Inflammatory macrophage treated with lipopolysaccharide for 1 hour (primary cell): ENCODE results near the gene DIP2C.
"Not testable (repeated sequence)": the region's sequence is repeated elsewhere in the genome, so short reads cannot be mapped to it uniquely, and the experiment has no call there.

ENCODE experiments used
- DNase-seq, 2 donors: peaks; one replicate each; pipeline ENCODE4 v3.0.0-alpha.2; 2020 to 2022

The DIP2C gene

GRCh38 chr10:655184-655583, 34.3 kb downstream of the DIP2C start:
- no peak for DNase-seq

DNA sequence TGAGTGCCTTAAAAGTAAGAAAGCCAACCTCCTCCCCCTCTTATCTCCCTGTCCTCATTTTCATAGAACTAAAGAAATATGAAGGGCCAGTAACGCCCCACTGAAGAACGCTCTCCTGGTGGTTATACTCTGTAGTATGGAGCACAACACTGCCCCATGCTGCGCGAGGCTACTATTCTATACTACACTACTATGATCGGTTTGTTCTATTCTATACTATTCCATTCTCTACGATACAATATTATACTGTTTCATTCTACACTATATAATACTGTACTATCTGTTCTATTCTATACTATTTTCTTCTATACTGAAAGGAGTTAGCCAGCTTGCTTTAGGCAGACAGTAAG, 34.8 kb downstream of the DIP2C start:
- DNase-seq, result no peak

DNA sequence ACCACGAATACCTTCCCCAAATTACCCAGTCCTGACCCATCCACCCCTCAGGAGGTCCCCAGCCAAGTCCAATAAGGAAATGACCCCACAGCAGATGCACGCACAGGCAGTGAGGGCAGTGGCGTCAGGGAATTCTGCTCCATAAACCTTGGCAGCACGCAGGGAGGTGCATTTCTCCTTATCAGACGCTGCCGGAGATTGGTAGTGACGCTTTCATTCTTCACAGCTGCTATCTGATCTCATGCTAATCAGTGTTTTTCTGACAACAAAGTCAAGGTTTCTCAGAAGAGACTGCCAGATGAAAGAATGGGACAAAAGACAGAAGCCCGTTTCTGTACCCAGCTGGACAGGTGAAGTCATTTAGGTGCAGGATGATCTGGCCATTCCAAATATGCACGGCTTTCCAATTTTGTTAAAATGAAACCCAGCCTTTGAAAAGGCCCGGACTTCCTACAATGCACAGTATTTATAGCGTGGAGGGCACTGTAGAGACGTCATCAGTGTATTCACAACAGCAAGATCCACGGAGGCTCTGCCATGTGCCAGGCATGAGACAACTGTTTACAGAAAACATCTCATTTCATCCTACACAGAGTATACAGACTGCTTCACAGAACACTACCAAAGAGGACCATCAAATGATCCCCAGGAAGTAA, 35.3 kb downstream of the DIP2C start:
- no peak for DNase-seq

GRCh38 chr10:652832-653459, 36.5 kb downstream of the DIP2C start:
- not testable (repeated sequence) for DNase-seq

DNA sequence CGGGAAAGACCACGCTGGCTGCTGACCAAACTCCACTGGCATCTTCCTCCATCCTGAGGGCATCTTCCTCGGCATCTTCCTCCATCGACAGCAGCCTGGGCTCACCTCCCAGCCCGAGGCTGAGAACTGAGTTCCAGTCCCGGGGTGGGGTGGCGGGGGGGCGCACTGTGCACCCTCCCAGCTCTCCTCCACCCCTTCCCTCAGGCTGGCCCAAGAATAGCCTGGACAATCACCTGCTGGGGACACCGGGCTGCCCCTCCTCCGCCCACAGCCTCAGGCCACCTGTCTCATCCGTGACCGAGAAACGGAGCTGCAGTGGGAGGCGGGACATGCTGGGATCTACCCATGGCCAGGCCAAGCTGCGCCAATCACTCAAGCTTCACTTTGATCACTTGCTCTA, 37.2 kb downstream of the DIP2C start:
- no peak for DNase-seq

DNA sequence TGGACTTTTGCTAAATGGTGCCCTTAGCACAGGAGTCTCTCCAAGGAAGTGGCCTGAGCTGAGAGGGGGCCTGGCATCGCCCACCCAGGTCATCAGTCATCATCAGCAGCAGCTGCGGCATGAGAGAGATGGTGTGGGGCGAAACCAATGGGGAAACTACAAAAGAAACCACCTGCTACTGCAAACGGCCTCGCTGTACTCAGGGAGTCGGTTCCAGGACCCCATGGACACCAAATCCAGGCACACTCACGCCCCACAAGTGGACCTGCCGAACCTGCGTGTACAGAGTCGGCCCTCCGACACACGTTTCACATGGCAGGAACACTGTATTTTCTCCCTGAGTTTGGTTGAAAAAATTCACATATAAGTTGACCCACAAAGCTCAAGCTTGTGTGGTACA, 37.8 kb downstream of the DIP2C start:
- no peak for DNase-seq

DNA sequence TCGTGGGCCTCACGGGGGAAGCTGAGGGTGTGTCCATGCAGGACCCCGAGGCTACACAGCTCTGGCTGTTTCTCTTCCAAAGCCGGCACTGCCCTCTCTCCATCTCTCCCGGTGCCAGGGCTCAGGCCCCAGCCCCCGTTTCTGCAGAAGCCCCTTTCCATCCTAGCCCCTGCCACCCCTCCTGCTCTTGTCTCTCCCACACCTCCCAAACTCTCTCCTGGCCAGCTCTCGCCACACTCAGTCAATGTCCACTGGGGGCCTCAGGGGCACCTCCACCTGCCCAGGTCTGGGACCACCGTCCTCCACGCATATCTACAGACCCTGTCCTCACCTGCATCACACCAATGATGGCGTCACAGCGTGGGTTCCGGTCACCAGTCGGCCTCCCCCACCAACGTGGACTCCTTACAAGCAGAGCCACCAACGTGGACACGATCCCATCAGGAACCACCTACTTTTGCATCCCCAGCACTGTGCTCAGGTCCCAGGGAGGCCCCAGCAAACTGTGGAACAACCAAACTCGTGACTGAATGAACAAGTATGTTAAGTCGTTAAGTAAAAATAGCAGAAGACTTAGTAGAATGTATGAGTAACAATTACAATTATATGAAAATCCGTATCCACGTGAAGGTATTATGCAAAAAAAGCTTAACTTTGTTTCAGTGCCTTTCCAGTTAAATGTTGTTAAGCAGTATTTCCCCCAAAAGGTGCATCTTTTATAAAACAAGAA, 38.4 kb downstream of the DIP2C start:
- DNase-seq, result no peak

- DNase-seq, result no peak
These were observed 39.0 kb downstream of the DIP2C start for GRCh38 chr10:650441-650851.

- DNase-seq, result no peak
These were observed 39.5 kb downstream of the DIP2C start for GRCh38 chr10:649798-650440.

DNA sequence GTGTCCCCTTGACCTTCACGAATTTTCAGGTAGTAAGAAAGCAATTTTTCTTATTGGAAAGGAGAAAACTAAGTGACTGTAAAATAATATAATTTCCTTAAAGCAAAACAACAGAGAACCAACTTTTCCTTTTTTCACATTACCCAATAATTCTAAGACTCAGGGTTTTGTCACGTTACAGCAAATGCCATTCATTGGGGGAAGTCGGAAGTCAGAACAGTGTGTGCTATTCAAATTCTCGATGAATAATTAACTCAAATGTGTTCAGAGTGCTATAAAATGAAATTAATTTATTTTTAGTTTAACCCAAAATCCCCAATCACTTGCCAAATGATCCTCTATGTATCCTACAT, 40.0 kb downstream of the DIP2C start:
- DNase-seq, result no peak

GRCh38 chr10:647019-647418, 42.4 kb downstream of the DIP2C start:
- not testable (repeated sequence) for DNase-seq

DNA sequence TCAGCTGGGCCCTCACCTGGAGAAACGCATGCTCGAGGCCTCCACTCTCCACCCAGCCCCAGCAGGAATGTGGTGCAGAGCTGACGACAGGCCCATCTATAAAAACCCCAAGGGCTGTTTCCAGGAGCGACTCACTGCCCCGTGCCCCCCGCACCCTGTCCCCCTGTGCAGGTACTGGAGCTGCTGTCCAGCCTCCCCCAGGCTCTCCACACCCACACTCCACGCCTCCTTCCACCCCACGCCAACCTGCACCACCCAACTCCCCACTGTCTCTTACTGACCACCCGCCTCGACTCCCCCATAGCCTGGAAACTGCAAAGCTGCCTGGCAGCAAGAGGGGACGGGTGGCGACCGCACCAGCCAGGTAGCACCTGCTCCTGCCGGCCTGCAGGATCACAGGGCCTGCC, 43.3 kb downstream of the DIP2C start:
- no peak for DNase-seq

DNA sequence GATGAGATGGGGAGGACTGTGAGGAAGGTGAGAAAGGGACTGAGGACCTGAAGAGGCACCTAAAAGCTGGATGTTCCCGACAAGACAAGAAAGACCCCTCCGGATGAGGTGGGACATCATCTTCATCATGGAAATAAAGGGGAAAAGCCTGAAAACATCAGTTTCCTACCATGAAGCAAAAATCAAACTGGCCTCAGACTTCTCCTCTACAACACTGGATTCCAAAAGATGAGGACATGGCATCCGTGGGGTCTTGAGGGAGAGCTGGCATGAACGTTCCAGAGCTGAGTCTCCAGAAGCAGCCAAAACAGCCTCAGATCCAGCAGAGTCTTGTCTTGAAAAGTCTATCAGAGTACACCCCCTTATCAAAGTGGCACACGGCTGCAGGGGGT, 44.5 kb downstream of the DIP2C start:
- no peak for DNase-seq

- no peak for DNase-seq
These were observed 45.2 kb downstream of the DIP2C start for GRCh38 chr10:644076-644942.

- DNase-seq, result no peak
These were observed 47.1 kb downstream of the DIP2C start for GRCh38 chr10:642186-642890.

- no peak for DNase-seq
These were observed 48.1 kb downstream of the DIP2C start for GRCh38 chr10:641149-642010.

DNA sequence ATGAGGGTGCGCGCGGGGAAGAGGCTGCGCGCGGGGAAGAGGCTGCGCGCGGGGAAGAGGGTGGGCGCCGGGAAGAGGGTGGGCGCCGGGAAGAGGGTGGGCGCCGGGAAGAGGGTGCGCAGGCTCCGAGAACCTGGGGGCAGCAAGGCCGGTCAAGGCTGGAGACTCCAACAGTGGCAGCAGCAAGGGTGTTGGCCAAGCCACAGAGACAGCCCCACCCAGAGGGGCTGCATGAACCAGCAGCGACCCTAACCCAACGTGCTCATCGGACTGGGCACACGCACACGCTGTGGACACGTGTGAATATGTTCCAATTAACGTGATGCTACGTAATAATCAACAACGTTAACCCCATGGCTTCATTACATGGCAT, 48.8 kb downstream of the DIP2C start:
- DNase-seq, result no peak

DNA sequence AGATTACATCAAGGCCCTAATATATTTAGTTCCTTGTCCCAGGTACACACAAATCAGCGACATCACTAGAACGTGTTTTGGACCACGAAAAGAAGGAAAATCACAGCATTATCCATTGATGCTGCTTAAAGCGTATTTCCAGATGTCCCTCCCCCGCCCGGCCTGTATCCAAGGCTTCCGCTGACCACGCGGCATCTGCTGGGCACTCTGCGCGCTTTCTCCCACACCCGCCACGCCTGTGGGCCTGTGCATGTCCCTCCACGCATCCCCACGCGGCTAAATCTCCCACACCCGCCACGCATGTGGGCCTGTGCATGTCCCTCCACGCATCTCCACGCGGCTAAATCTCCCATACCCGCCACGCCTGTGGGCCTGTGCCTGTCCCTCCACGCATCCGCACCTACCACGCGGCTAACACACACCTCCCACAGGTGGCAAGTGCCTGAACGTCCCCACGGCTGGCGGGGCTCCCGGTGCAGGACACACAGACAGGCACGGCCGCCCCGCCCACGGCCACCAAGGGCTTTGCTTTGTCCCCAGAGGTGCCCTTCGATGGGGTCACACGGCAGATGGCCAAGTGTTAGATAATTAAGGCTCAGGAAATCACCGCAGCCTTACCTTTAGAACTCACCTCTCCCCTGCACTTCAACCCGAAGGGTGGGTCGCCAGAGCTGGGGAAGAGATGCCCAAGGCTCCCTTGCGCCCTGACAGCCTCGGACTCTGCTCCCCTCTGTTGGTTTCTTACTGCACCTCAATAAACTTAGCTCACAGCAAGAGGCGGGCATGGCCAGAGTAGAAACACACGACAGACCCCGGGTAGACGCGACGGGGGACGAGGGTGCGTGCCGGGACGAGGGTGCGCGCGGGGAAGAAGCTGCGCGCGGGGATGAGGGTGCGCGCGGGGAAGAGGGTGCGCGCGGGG, 49.5 kb downstream of the DIP2C start:
- no peak for DNase-seq

GRCh38 chr10:639001-639750, 50.3 kb downstream of the DIP2C start:
- DNase-seq, result no peak
